Activated naive CD4-positive, alpha-beta T cell treated with anti-CD3 and anti-CD28 coated beads, Interleukin-2, amount 50 U/mL, for 72 hours (primary cell): ENCODE measurements around the gene TRIM49B. TPM values are rescaled to one million over a fixed set of nuclear protein-coding genes. Genes with fewer than 3 reads are reported as not detected.
"Not testable (repeated sequence)": the region's sequence is repeated elsewhere in the genome, so short reads cannot be mapped to it uniquely, and the experiment has no call there.

ENCODE experiments used
- ATAC-seq, 2 donors: fragments of 150-1000 bp; cut with Tn5 transposase; 2 replicates each; pipeline ENCODE4 v1.10.0; 2021; ENCODE audit warnings: mild to moderate bottlenecking in 2 of 2, moderate library complexity in 2 of 2
- DNase-seq, 2 donors: peaks; one replicate each; pipeline ENCODE4 v3.0.0; 2021 to 2022; ENCODE audit warnings: low spot score in 2 of 2
- H3K27ac Mint-ChIP-seq, 2 donors: one replicate each; pipeline ENCODE4 v1.8.0; 2022; ENCODE audit warnings: mild to moderate bottlenecking in 2 of 2, mixed read lengths in 2 of 2
- H3K36me3 Mint-ChIP-seq, 2 donors: one replicate each; pipeline ENCODE4 v1.8.0; 2022; ENCODE audit warnings: mixed read lengths in 2 of 2
- H3K9me3 Mint-ChIP-seq, 2 donors: one replicate each; pipeline ENCODE4 v1.8.0; 2022; ENCODE audit warnings: mixed read lengths in 2 of 2
- total RNA-seq, 2 donors: library from RNA; stranded (reverse); gene quantifications; one replicate each; pipeline ENCODE4 v1.2.3, GENCODE V29; 2022

The TRIM49B gene, protein sequence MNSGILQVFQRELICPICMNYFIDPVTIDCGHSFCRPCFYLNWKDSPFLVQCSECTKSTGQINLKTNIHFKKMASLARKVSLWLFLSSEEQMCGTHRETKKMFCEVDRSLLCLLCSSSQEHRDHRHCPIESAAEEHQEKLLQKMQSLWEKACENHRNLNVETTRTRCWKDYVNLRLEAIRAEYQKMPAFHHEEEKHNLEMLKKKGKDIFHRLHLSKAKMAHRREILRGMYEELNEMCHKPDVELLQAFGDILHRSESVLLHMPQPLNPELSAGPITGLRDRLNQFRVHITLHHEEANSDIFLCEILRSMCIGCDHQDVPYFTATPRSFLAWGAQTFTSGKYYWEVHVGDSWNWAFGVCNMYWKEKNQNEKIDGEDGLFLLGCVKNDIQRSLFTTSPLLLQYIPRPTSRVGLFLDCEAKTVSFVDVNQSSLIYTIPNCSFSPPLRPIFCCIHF
- total RNA-seq = not detected

DNA sequence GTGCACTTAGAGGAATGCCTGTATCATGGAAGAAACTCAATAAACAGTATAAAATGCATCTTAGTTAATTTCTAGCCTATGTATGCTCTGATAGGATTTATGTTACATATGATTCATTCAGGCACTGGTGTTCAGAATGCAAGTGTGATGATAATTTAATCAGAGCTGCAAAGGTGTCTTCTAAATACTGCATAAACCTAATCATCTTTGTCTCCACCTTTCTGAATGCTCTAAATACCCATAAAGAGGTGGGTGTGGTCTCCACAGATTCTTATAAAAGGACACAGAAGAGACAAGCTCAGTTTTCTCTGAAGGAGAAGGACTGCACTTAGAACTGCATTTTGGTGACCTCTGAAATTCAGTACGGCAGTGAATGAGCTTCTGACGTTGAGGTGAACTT lies at the start of gene TRIM49B:
Gene TRIM49B (plus strand): TSS at position 301 of the 400 bp plus-strand sequence. CDS start 2,777 bp downstream, outside the sequence.
- not testable (repeated sequence) for ATAC-seq, DNase-seq, H3K27ac Mint-ChIP-seq, H3K9me3 Mint-ChIP-seq, H3K36me3 Mint-ChIP-seq

GRCh38 chr11:48983785-48984184 lies 44.8 kb upstream of the TRIM49B start, which contains the start of gene TRIM51G:
Gene TRIM51G, minus strand, starts transcription at chr11:48983885. Its CDS starts 2,190 bp downstream, at chr11:48981695.
- H3K36me3 Mint-ChIP-seq, H3K27ac Mint-ChIP-seq, DNase-seq, ATAC-seq, H3K9me3 Mint-ChIP-seq: not testable (repeated sequence)

DNA sequence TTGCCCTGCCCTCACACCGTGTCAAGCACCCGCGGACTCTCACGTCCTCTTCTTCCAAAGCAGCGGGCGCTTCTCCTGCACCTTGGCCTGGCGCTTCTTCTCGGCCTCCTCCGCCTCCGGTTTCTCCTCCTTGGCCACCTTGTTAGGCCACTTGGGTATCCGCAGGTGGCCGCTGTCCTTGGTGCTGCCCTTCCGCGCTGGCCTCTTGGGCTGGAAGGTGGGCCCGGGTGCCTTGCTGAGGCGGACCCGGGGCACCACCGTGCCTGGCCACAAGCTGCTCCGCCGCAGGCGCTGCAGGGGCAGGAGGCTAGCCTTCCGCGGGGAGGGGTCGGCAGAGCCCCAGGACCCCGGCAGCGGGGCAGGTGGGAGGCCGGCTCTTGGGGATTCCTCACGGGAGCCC lies 19.6 kb downstream of the TRIM49B start:
- peaks cover 0 to 15% of the 10 kb centered on the region in 2 donors for H3K36me3 Mint-ChIP-seq
- H3K27ac Mint-ChIP-seq, DNase-seq, ATAC-seq, H3K9me3 Mint-ChIP-seq: not testable (repeated sequence)

DNA sequence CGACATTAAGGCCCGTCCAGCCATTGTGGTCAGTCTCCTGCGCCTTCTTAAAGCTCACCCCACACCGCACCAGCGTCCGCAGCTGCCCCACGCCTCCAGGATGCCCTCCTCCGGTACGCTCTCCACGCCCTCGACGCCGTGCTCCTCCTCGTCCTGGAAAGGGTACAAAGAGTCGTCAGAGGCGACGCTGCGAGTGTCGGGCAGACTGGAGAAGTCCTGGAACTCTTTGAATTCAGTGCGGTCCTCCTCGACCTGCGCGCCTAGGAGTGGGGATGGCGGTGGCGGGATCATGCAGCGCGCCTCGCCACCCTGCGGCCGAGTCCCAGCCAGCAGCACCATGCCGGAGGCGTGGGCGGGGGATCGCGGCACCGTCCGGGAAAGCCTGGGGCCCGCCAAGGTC lies 21.2 kb downstream of the TRIM49B start:
- not testable (repeated sequence) for H3K9me3 Mint-ChIP-seq, H3K27ac Mint-ChIP-seq, ATAC-seq, DNase-seq
- H3K36me3 Mint-ChIP-seq = peaks cover 0 to 10% of the 10 kb centered on the region in 2 donors

DNA sequence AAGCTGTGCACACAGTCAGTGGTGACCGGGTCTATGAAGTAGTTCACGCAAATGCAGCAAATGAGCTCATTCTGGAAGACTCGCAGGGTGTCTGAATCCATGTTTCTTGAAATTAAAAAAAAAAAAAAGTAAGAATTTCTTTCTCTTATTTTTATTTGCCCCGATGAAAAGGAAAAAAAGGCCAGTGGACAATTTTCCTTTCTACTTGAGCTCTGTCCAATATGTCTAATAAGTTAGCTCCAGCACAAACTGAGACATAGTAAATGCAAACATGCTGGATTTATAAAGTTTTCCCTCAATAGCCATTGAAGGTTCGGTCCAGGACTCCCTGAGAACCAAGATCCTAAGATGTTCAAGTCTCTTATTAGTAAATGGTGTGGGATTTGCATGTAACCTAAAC lies 30.4 kb downstream of the TRIM49B start, which contains the start of gene TRIM64C:
Gene TRIM64C (minus strand): TSS at position 101 of the 400 bp plus-strand sequence. CDS start 0 bp downstream, at position 101.
- H3K9me3 Mint-ChIP-seq, ATAC-seq, DNase-seq, H3K36me3 Mint-ChIP-seq: not testable (repeated sequence)
- peak within 1 kb of the TSS in 1 of 2 donors; percentile 14 for H3K27ac Mint-ChIP-seq

GRCh38 chr11:49069897-49070296 lies 41.3 kb downstream of the TRIM49B start:
- DNase-seq, H3K27ac Mint-ChIP-seq, H3K36me3 Mint-ChIP-seq, ATAC-seq: not testable (repeated sequence)
- peaks cover 4 to 15% of the 10 kb centered on the region in 2 donors for H3K9me3 Mint-ChIP-seq

Other genes with a start within 250 kb of the TRIM49B start
- gene TRIM51G, start 44.9 kb upstream of the TRIM49B start, total RNA-seq = not detected
- gene TRIM64C, start 30.3 kb downstream of the TRIM49B start, total RNA-seq = not detected
- gene FOLH1, start 179.8 kb downstream of the TRIM49B start, total RNA-seq = not detected